NCI-H446 (cell line): ENCODE data around the gene SLC25A43.
"Not testable (repeated sequence)": the region's sequence is repeated elsewhere in the genome, so short reads cannot be mapped to it uniquely, and the experiment has no call there.

Experiments used
- DNase-seq, 2 experiments: peaks; one replicate each; lab custom pipeline; 2025; lab: John Stamatoyannopoulos, UW

The SLC25A43 gene

GRCh38 chrX:119410027-119410819 lies 11.1 kb downstream of the SLC25A43 start:
- no peak for DNase-seq

GRCh38 chrX:119410854-119411253 lies 11.7 kb downstream of the SLC25A43 start:
- no peak for DNase-seq

DNA sequence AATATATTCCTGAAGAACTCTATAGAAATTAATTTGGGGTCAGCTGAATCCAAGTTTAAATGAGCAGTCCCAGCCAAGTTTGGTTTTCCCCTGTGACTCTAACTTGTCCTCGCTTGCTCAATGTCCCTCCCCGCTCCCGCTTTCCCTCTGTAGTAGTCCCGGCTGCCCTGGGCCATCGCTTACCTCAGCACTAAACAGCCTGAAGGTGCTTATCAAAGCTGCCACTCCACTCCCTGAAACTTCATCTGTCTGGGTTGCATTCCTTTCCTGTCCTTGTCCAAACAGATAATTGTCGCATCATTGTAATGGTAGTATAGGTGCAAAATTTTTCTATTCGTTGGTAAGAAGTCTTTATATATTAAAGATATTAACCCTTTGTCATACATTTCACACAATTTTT lies 12.8 kb downstream of the SLC25A43 start:
- no peak for DNase-seq

DNA sequence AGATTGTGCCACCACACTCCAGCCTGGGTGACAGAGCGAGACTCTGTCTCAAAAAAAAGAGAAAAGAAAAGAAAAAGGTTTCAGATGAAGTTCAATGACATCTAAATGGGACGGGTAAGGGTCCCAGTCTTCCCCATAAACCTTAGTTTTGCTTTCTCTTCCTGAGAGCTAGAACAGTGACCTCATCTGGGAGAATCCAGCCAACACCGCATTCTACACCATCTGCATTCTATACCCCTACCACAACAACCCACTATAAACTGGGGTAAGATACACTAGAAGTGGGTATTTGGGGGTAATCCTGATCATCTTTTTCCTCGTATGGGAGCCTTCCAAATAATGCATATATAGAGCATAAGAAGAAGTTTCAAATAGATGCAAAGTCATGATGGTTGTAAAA lies 18.2 kb downstream of the SLC25A43 start:
- DNase-seq = no peak

GRCh38 chrX:119417842-119418241 lies 18.7 kb downstream of the SLC25A43 start:
- no peak for DNase-seq

- no peak for DNase-seq
Observed at GRCh38 chrX:119419146-119419545, 20.0 kb downstream of the SLC25A43 start.

DNA sequence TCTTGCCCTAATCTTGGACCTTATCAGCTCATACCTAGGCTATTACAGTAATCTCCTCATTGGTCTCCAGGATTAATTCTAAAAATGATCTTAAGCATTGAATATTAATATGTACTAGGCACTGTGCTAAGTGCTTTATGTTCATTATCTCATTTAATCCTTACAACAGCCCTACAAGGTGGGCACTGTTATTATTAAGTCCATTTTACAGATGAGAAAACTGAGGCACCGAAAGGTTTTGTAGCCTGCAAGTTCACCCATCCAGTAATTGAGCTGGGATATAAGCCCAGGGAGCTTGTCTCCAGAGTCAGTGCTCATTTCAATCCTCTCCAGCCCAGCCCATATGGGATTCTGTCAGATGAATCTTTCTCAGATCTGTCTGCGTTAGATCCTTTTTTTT lies 20.8 kb downstream of the SLC25A43 start:
- DNase-seq = no peak

- DNase-seq = no peak
Observed at GRCh38 chrX:119421016-119421705, 22.0 kb downstream of the SLC25A43 start.

DNA sequence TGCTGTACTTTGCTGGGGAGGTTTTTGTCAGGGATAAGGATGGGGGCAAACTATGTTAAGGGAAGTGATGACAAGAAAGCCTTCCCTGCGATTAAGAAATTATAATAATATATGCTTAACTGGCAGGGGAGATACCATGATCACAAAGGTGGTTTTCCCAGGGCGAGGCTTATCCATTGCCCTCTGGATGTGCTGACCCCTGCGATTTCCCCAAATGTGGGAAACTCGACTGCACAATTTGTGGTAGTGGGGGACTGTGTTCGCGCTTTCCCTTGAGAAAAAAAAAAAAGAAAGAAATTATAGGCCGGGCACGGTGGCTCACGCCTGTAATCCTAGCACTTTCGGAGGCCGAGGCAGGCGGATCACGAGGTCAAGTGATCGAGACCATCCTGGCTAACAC lies 24.5 kb downstream of the SLC25A43 start:
- no peak for DNase-seq

GRCh38 chrX:119424999-119425398 lies 25.9 kb downstream of the SLC25A43 start:
- no peak for DNase-seq

GRCh38 chrX:119427024-119427794 lies 28.1 kb downstream of the SLC25A43 start:
- no peak for DNase-seq

GRCh38 chrX:119427795-119428185 lies 28.7 kb downstream of the SLC25A43 start:
- DNase-seq = no peak

GRCh38 chrX:119429471-119429870 lies 30.3 kb downstream of the SLC25A43 start:
- no peak for DNase-seq

DNA sequence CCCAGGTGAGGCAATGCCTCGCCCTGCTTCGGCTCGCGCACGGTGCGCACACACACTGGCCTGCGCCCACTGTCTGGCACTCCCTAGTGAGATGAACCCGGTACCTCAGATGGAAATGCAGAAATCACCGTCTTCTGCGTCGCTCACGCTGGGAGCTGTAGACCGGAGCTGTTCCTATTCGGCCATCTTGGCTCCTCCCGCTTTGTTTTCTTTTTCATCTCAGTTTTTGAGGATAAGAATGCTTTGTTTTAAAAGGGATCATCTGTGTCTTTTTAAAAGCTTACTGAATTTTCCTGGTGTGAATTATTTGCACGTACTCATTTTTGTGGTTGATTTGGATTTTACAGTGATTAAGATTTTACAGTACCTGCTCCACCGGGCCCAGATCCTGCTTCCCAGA lies 42.2 kb downstream of the SLC25A43 start:
- DNase-seq = not testable (repeated sequence)

- DNase-seq = no peak
Observed at GRCh38 chrX:119442286-119442685, 43.1 kb downstream of the SLC25A43 start.

GRCh38 chrX:119453202-119453601 lies 54.1 kb downstream of the SLC25A43 start:
- DNase-seq = no peak

- no peak for DNase-seq
Observed at GRCh38 chrX:119455264-119455663, 56.1 kb downstream of the SLC25A43 start.

DNA sequence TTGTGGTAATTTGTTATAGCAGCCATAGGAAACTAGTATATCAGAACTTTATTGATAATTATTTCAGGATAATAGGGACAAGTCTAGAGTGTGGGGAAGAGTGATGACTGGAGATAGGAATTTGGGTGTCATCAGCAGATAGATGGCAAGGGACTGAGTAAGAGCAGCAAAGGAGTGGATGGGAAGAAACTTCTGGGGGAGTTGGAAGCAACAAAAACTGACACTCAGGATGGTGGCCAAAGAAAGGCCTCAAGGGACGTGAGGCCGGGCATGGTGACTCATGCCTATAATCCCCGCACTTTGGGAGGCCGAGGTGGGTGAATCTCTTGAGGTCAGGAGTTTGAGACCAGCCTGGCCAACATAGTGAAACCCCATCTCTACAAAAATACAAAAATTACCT lies 60.0 kb downstream of the SLC25A43 start:
- no peak for DNase-seq

DNA sequence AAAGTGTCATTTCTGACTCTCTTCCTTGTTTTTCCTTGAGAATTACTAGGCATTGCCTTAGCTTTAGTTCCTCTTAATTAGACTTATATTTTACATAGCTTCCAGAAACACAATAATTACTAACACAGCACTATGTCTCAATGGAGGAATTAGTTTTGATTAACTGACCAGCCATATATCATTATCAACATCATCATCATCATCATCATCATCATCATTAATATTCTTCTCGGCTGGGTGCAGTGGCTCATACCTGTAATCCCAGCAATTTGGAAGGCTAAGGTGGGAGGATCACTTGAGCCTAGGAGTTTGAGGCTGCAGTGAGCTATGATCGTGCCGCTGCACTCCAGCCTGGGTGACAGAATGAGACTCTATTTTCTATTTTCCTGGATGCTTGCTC lies 66.4 kb downstream of the SLC25A43 start:
- no peak for DNase-seq

DNA sequence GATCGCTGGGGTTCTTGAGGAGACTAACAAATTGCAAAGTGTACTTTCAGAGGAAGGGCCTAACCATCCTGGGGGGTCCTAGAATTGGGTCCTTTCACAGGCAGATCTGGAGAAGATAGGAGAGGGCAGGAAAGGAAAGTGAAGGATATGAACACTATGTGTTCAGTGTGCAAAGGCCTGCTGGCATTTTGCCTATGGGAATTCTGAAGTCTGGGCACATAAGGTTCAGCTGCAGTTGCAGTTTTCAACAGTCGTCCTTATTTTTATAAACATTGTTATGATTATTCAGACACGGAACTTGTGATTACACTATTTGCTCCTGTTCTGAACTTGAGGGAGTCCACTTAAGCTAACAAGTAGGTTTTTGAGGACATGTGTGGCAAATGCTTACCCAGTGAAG lies 67.8 kb downstream of the SLC25A43 start:
- no peak for DNase-seq

DNA sequence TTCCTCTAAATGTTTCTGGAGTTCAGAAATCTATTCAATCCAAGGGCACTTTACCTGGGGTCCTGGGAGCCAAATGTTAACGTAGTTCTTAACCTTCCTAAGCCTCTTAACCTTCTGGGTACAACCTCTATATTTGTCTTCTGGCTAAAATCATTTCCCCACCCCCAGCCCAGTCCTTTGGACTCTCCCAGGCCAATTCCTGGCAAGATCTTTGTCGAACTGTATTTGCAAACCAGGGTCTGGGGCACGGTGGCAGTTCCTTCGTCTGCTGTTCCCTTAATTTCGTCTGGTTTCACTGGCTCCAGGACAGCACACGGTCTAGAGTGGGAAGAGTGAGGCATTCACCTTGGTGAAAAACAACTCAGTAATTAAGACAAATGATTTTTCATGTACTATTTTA lies 68.3 kb downstream of the SLC25A43 start:
- no peak for DNase-seq

DNA sequence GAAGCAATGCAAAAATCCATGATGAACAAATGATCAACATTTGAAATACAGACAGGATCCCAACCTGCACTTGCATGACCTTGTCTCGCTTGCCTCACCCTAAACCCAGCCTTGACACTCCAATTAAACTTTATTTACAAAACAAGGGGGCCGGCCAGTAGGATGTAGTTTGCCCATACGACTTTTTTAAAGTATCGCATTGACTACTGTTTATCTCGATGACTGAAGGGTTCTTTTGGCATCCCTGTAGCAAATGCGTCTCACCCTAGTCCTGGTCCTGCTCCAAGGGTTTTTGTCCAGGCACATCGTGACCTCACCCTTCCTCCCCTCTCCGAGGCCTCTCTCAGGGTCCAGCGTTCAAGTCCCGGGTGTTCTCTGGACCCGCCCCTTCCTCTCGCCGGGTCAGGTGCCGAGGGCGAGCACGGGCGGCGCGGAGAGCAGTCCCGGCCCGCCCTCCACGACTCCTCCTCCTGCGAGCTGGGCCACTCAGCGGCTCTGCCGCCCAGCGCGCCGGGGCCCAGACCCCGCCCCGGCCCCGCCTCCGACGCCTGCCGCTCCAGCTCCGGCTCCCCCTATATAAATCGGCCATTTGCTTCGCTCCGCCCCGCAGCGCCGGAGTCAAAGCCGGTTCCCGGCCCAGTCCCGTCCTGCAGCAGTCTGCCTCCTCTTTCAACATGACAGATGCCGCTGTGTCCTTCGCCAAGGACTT lies 68.9 kb downstream of the SLC25A43 start, which contains the start of gene SLC25A5:
TSS of gene SLC25A5 (plus strand) at position 603 of the 709 bp plus-strand sequence. CDS start at position 675, 72 bp downstream.
- DNase-seq = peak; percentile 41 to 88
